IMR-90 (cell line): ENCODE data around the gene LMOD1. TPM values are rescaled to one million over a fixed set of nuclear protein-coding genes. Genes with fewer than 3 reads are reported as not detected.

Experiments
- ATAC-seq: fragments of 200-7000 bp; cut with Tn5 transposase; 2 replicates; pipeline ENCODE4 v1.9.1; 2020; ENCODE audit warnings: low read depth, mild to moderate bottlenecking, moderate library complexity
- BruUV-seq: library from RNA; stranded (reverse); fragments of 400-500 nt; replicated peaks from 2 replicates; lab custom pipeline; 2021; lab: Mats Ljungman, UMichigan
- CTCF ChIA-PET: fragments of 300-600 bp; formaldehyde crosslinking; extraction: SDS; loops from one replicate; lab custom pipeline; 2021; ENCODE audit warnings: antibody characterized with exemption; lab: Yijun Ruan, JAX
- POLR2A ChIA-PET: fragments of 300-600 bp; sonication (Branson Sonifier 250); formaldehyde crosslinking; loops from one replicate; lab custom pipeline; 2022; ENCODE audit warnings: antibody characterized with exemption; ENCODE audit not compliant: unreplicated experiment; lab: Charles Lee
- DNase-seq: peaks from one replicate; pipeline ENCODE4 v3.0.0; 2013
- H2AFZ ChIP-seq: replicated peaks from 2 replicates; pipeline ENCODE3; 2013; ENCODE audit warnings: low read length, mild to moderate bottlenecking; ENCODE audit not compliant: poor library complexity
- H2AK5ac ChIP-seq: 2 replicates; pipeline ENCODE4 v1.6.1; 2013; ENCODE audit warnings: low read depth, low read length, inconsistent platforms
- H2AK9ac ChIP-seq: replicated peaks from 2 replicates; pipeline ENCODE3; 2013; ENCODE audit warnings: mild to moderate bottlenecking, low read depth, low read length, moderate library complexity; ENCODE audit not compliant: poor library complexity
- H2BK120ac ChIP-seq: 2 replicates; pipeline ENCODE4 v1.6.1; 2013; ENCODE audit warnings: low read depth, low read length, inconsistent platforms
- H2BK15ac ChIP-seq: 3 replicates; pipeline ENCODE4 v1.6.1; 2013; ENCODE audit warnings: low read depth, low read length, inconsistent platforms
- H2BK20ac ChIP-seq: 2 replicates; pipeline ENCODE4 v1.6.1; 2013; ENCODE audit warnings: low read depth, mild to moderate bottlenecking, inconsistent platforms, low read length, moderate library complexity
- H2BK5ac ChIP-seq: 2 replicates; pipeline ENCODE4 v1.6.1; 2013; ENCODE audit warnings: mild to moderate bottlenecking, low read depth, low read length, inconsistent platforms; ENCODE audit not compliant: poor library complexity, severe bottlenecking
- H3K14ac ChIP-seq: replicated peaks from 2 replicates; pipeline ENCODE4 v1.6.1; 2013; ENCODE audit warnings: low read depth, low read length, inconsistent platforms
- H3K18ac ChIP-seq: 2 replicates; pipeline ENCODE4 v1.6.1; 2013; ENCODE audit warnings: low read depth, low read length, control low read depth
- H3K23ac ChIP-seq: 2 replicates; pipeline ENCODE4 v1.6.1; 2013; ENCODE audit warnings: low read depth, low read length, inconsistent platforms
- H3K27ac ChIP-seq: 2 replicates; pipeline ENCODE4 v1.5.1; 2013; ENCODE audit warnings: mild to moderate bottlenecking, control low read depth, low read length; ENCODE audit not compliant: insufficient read depth
- H3K27me3 ChIP-seq: 2 replicates; pipeline ENCODE4 v1.6.1; 2013; ENCODE audit warnings: low read length; ENCODE audit not compliant: control insufficient read depth, insufficient read depth
- H3K36me3 ChIP-seq: 2 replicates; pipeline ENCODE4 v1.6.1; 2013; ENCODE audit warnings: low read length, mixed read lengths; ENCODE audit not compliant: control insufficient read depth, insufficient read depth
- H3K4ac ChIP-seq: 2 replicates; pipeline ENCODE4 v1.6.1; 2013; ENCODE audit warnings: low read depth, low read length, inconsistent platforms
- H3K4me1 ChIP-seq: 2 replicates; pipeline ENCODE4 v1.6.1; 2013; ENCODE audit warnings: low read length, mixed read lengths; ENCODE audit not compliant: control insufficient read depth, insufficient read depth
- H3K4me2 ChIP-seq: 2 replicates; pipeline ENCODE4 v1.6.1; 2013; ENCODE audit warnings: low read depth, mild to moderate bottlenecking, control low read depth, low read length, moderate library complexity
- H3K4me3 ChIP-seq: 2 replicates; pipeline ENCODE4 v1.5.1; 2013; ENCODE audit warnings: low read depth, mild to moderate bottlenecking, control low read depth, low read length, moderate library complexity; ENCODE audit not compliant: insufficient read depth
- H3K56ac ChIP-seq: 2 replicates; pipeline ENCODE4 v1.6.1; 2013; ENCODE audit warnings: low read length, inconsistent platforms; ENCODE audit not compliant: insufficient read depth; ENCODE audit errors: extremely low read depth
- H3K79me1 ChIP-seq, 2 experiments: 2 replicates each; pipeline ENCODE4 v1.6.1; 2013; ENCODE audit warnings: low read length in 2 of 2, inconsistent platforms in 1 of 2, low read depth in 1 of 2
- H3K9ac ChIP-seq: 2 replicates; pipeline ENCODE4 v1.6.1; 2013; ENCODE audit warnings: low read depth, low read length, control low read depth
- H3K9me1 ChIP-seq: 2 replicates; pipeline ENCODE4 v1.6.1; 2013; ENCODE audit warnings: low read length, inconsistent platforms; ENCODE audit not compliant: insufficient read depth
- H3K9me3 ChIP-seq: 2 replicates; pipeline ENCODE4 v1.6.1; 2013; ENCODE audit warnings: low read length; ENCODE audit not compliant: control insufficient read depth, insufficient read depth
- H4K20me1 ChIP-seq: 2 replicates; pipeline ENCODE4 v1.6.1; 2013; ENCODE audit warnings: low read length, inconsistent platforms; ENCODE audit not compliant: insufficient read depth
- H4K5ac ChIP-seq: 2 replicates; pipeline ENCODE4 v1.6.1; 2013; ENCODE audit warnings: mild to moderate bottlenecking, low read depth, low read length, control low read depth
- H4K8ac ChIP-seq, 2 experiments: 2 replicates each; pipeline ENCODE4 v1.6.1; 2013; ENCODE audit warnings: low read depth in 2 of 2, low read length in 2 of 2, control low read depth in 1 of 2, inconsistent platforms in 1 of 2
- H4K91ac ChIP-seq: 2 replicates; pipeline ENCODE4 v1.6.1; 2013; ENCODE audit warnings: low read depth, low read length, inconsistent platforms; ENCODE audit not compliant: insufficient read depth
- CHD1 ChIP-seq: IDR thresholded peaks from 2 replicates; pipeline ENCODE4 v1.6.1; 2012; ENCODE audit warnings: low read depth, low read length, improper control_type of control experiment
- WGBS, 2 experiments: methylation state at CpG; one replicate each; pipeline versions ENCODE4 v1.1.5 to v1.1.7; 2013; ENCODE audit warnings: missing lambda C conversion rate in 2 of 2; ENCODE audit not compliant: insufficient read length in 1 of 2; ENCODE audit errors: extremely low coverage in 2 of 2; 5-methylcytosine and 5-hydroxymethylcytosine counted together
- dilution Hi-C: fragments of 300-500 bp; cut with HindIII; formaldehyde crosslinking; loops from one replicate; pipeline ENCODE4 v1.14.3; 2018; ENCODE audit warnings: low sequenced_read_pairs; ENCODE audit not compliant: unreplicated experiment
- in situ Hi-C: fragments of 300-500 bp; cut with MboI; formaldehyde crosslinking; loops from 3 replicates; pipeline ENCODE4 v1.14.3; 2019; ENCODE audit warnings: low sequenced_read_pairs, inconsistent platforms, mixed read lengths
- intact Hi-C: fragments of 100-400 bp; cut with micrococcal nuclease; formaldehyde crosslinking; loops from 2 replicates; pipeline ENCODE4 v1.10.0; 2022
- polyA plus RNA-seq, 3 experiments: library from polyadenylated mRNA; depleted of rRNA; stranded (reverse); fragments of >200 nt; gene quantifications; 2 replicates each; pipeline ENCODE4 v1.2.3, GENCODE V29; 2012; ENCODE audit warnings: low replicate concordance in 1 of 3
- total RNA-seq: library from RNA; depleted of rRNA; stranded (reverse); fragments of >200 nt; gene quantifications from 2 replicates; pipeline ENCODE4 v1.2.3, GENCODE V29; 2012

The LMOD1 gene
- total and polyA plus RNA-seq, 2 of the 4 experiments (the other 2 are of a cell fraction) = 51.7 to 53.2 TPM

GRCh38 chr1:201954263-201955008 is 8.1 kb upstream of the LMOD1 start:
- Histone ChIP-seq H4K5ac (peak overlapping the region; percentile 66), H3K18ac (no peak overlapping the region), H2AFZ (no peak overlapping the region), H3K4me1 (peaks cover 2% of the 10 kb centered on the region; the same call in 1 of the 2 replicates), H3K9me1 (peaks cover 3% of the 10 kb centered on the region), H3K23ac (peak overlapping the region; percentile 58), H2AK9ac (peak overlapping the region; percentile 94), H2BK120ac (peak overlapping the region; percentile 47; the same call in 1 of the 2 replicates), H2BK15ac (peak overlapping the region; percentile 82; the same call in 1 of the 3 replicates), H3K9me3 (no peaks in the 10 kb centered on the region), H3K56ac (0 out of 2 replicates have a peak overlapping the region, but pooled peaks have one; percentile 82), H3K14ac (peak overlapping the region; percentile 81), H4K8ac (peak overlapping the region; percentile 88 to 95), H3K79me1 (peaks cover 8 to 25% of the 10 kb centered on the region in 2 experiments), H2BK20ac (no peak overlapping the region), H4K91ac (peak overlapping the region; percentile 83), H3K9ac (peak overlapping the region; percentile 78), H3K36me3 (peaks cover 8% of the 10 kb centered on the region; the same call in 1 of the 2 replicates), H3K27me3 (no peaks in the 10 kb centered on the region), H2BK5ac (peak overlapping the region; percentile 90), H3K4me3 (peak overlapping the region; percentile 82), H3K4me2 (peak overlapping the region; percentile 71), H3K4ac (peak overlapping the region; percentile 94), H3K27ac (peak overlapping the region; percentile 73), H4K20me1 (no peaks in the 10 kb centered on the region), H2AK5ac (peak overlapping the region; percentile 93)
- intact Hi-C loops = loop anchor here (1.0 kb wide), 1 partner anchor 58 kb away; no protein-coding TSS in a partner anchor
- in situ Hi-C loops = loop anchor here (25.0 kb wide), 1 partner anchor 417 kb away; the partner anchor contains the start of gene NAV1
- CTCF ChIA-PET = interaction anchor here (0.6 to 1.6 kb wide), 5 partner anchors 8 to 61 kb away, joined by 3 to 6 read pairs (median 3); partner anchors contain the start of gene LMOD1
- 32% methylated on average over 8 of the region's 24 CpGs; no CpG with 5 or more reads in 1 of the 2 experiments for WGBS, 2 experiments
- ATAC-seq = no peak; the same call in 1 of the 2 replicates
- no peak for DNase-seq
- BruUV-seq = TSS peak; percentile 96
- POLR2A ChIA-PET = interaction anchor here (0.6 to 0.7 kb wide), 2 partner anchors 18 to 58 kb away, joined by 4 read pairs; no protein-coding TSS in a partner anchor
- TF ChIP-seq CHD1 = no peak
- dilution Hi-C loops = no loop called here
